ENCODE results near the gene TRIM17.
"Not testable (repeated sequence)": the region's sequence is repeated elsewhere in the genome, so short reads cannot be mapped to it uniquely, and the experiment has no call there.

TRIM17 gene

GRCh38 chr1:228437424-228437962 lies 20.8 kb upstream of the TRIM17 start:
- DNase-seq (ENCODE audit: insufficient read length, low spot score) = no peak
- TF ChIP-seq TAF1 (IDR thresholded peaks at IDR 0.05; ENCODE audit: low read depth, low read length) (no peak), PAX5 (IDR thresholded peaks at IDR 0.05; ENCODE audit: insufficient read depth, low read length, severe bottlenecking) (no peak), POU2F2 (IDR thresholded peaks at IDR 0.05; ENCODE audit: low read depth, low read length) (no peak), POLR2A (IDR thresholded peaks at IDR 0.05; ENCODE audit: low read depth, low read length) (no peak), POLR2AphosphoS5 (IDR thresholded peaks at IDR 0.05; ENCODE audit: low read depth, low read length) (no peak), SPI1 (IDR thresholded peaks at IDR 0.05; ENCODE audit: low read depth, low read length) (no peak)
- no peak for FAIRE-seq

GRCh38 chr1:228434689-228435088 lies 18.0 kb upstream of the TRIM17 start:
- FAIRE-seq (no peak), DNase-seq (ENCODE audit: insufficient read length, low spot score) (no peak)
- TF ChIP-seq POLR2A (IDR thresholded peaks at IDR 0.05; ENCODE audit: low read depth, low read length) (no peak), TAF1 (IDR thresholded peaks at IDR 0.05; ENCODE audit: low read depth, low read length) (no peak), SPI1 (IDR thresholded peaks at IDR 0.05; ENCODE audit: low read depth, low read length) (no peak), PAX5 (IDR thresholded peaks at IDR 0.05; ENCODE audit: insufficient read depth, low read length, severe bottlenecking) (no peak)

- not testable (repeated sequence) for FAIRE-seq; DNase-seq (ENCODE audit: insufficient read length, low spot score)
These were observed 16.8 kb upstream of the TRIM17 start for GRCh38 chr1:228433337-228434053.

GRCh38 chr1:228430243-228430642 lies 13.6 kb upstream of the TRIM17 start:
- TF ChIP-seq SPI1 (IDR thresholded peaks at IDR 0.05; ENCODE audit: low read depth, low read length) = no peak
- TF ChIP-seq POU2F2 (IDR thresholded peaks at IDR 0.05; ENCODE audit: low read depth, low read length) = no peak
- TF ChIP-seq POLR2A (IDR thresholded peaks at IDR 0.05; ENCODE audit: low read depth, low read length) = no peak
- TF ChIP-seq POLR2AphosphoS5 (IDR thresholded peaks at IDR 0.05; ENCODE audit: low read depth, low read length) = no peak
- TF ChIP-seq PAX5 (IDR thresholded peaks at IDR 0.05; ENCODE audit: insufficient read depth, low read length, severe bottlenecking) = no peak
- TF ChIP-seq TAF1 (IDR thresholded peaks at IDR 0.05; ENCODE audit: low read depth, low read length) = no peak
- FAIRE-seq (no peak), DNase-seq (ENCODE audit: insufficient read length, low spot score) (no peak)

- no peak for TF ChIP-seq TAF1 (IDR thresholded peaks at IDR 0.05; ENCODE audit: low read depth, low read length)
- TF ChIP-seq POLR2AphosphoS5 (IDR thresholded peaks at IDR 0.05; ENCODE audit: low read depth, low read length) = no peak
- TF ChIP-seq POU2F2 (IDR thresholded peaks at IDR 0.05; ENCODE audit: low read depth, low read length) = no peak
- TF ChIP-seq POLR2A (IDR thresholded peaks at IDR 0.05; ENCODE audit: low read depth, low read length) = no peak
- no peak for TF ChIP-seq PAX5 (IDR thresholded peaks at IDR 0.05; ENCODE audit: insufficient read depth, low read length, severe bottlenecking)
- TF ChIP-seq SPI1 (IDR thresholded peaks at IDR 0.05; ENCODE audit: low read depth, low read length) = no peak
- no peak for DNase-seq (ENCODE audit: insufficient read length, low spot score)
- FAIRE-seq = no peak
These were observed 13.0 kb upstream of the TRIM17 start for GRCh38 chr1:228429698-228430097.

GRCh38 chr1:228429007-228429406 lies 12.3 kb upstream of the TRIM17 start:
- TF ChIP-seq POU2F2 (IDR thresholded peaks at IDR 0.05; ENCODE audit: low read depth, low read length) (no peak), POLR2AphosphoS5 (IDR thresholded peaks at IDR 0.05; ENCODE audit: low read depth, low read length) (no peak), PAX5 (IDR thresholded peaks at IDR 0.05; ENCODE audit: insufficient read depth, low read length, severe bottlenecking) (no peak), POLR2A (IDR thresholded peaks at IDR 0.05; ENCODE audit: low read depth, low read length) (no peak), TAF1 (IDR thresholded peaks at IDR 0.05; ENCODE audit: low read depth, low read length) (no peak), SPI1 (IDR thresholded peaks at IDR 0.05; ENCODE audit: low read depth, low read length) (no peak)
- no peak for DNase-seq (ENCODE audit: insufficient read length, low spot score)
- no peak for FAIRE-seq

GRCh38 chr1:228428412-228428811 lies 11.8 kb upstream of the TRIM17 start:
- TF ChIP-seq PAX5 (IDR thresholded peaks at IDR 0.05; ENCODE audit: insufficient read depth, low read length, severe bottlenecking) (no peak), POLR2AphosphoS5 (IDR thresholded peaks at IDR 0.05; ENCODE audit: low read depth, low read length) (no peak), POU2F2 (IDR thresholded peaks at IDR 0.05; ENCODE audit: low read depth, low read length) (no peak), SPI1 (IDR thresholded peaks at IDR 0.05; ENCODE audit: low read depth, low read length) (no peak), POLR2A (IDR thresholded peaks at IDR 0.05; ENCODE audit: low read depth, low read length) (no peak), TAF1 (IDR thresholded peaks at IDR 0.05; ENCODE audit: low read depth, low read length) (no peak)
- FAIRE-seq = no peak
- DNase-seq (ENCODE audit: insufficient read length, low spot score) = no peak

- DNase-seq (ENCODE audit: insufficient read length, low spot score) (no peak), FAIRE-seq (no peak)
- no peak for TF ChIP-seq POLR2A (IDR thresholded peaks at IDR 0.05; ENCODE audit: low read depth, low read length)
- no peak for TF ChIP-seq PAX5 (IDR thresholded peaks at IDR 0.05; ENCODE audit: insufficient read depth, low read length, severe bottlenecking)
- TF ChIP-seq TAF1 (IDR thresholded peaks at IDR 0.05; ENCODE audit: low read depth, low read length) = no peak
- TF ChIP-seq POLR2AphosphoS5 (IDR thresholded peaks at IDR 0.05; ENCODE audit: low read depth, low read length) = no peak
- TF ChIP-seq SPI1 (IDR thresholded peaks at IDR 0.05; ENCODE audit: low read depth, low read length) = no peak
- TF ChIP-seq POU2F2 (IDR thresholded peaks at IDR 0.05; ENCODE audit: low read depth, low read length) = no peak
These were observed 10.0 kb upstream of the TRIM17 start for GRCh38 chr1:228426518-228427175.

- FAIRE-seq (no peak), DNase-seq (ENCODE audit: insufficient read length, low spot score) (no peak)
- no peak for TF ChIP-seq PAX5 (IDR thresholded peaks at IDR 0.05; ENCODE audit: insufficient read depth, low read length, severe bottlenecking)
- no peak for TF ChIP-seq POU2F2 (IDR thresholded peaks at IDR 0.05; ENCODE audit: low read depth, low read length)
- TF ChIP-seq POLR2AphosphoS5 (IDR thresholded peaks at IDR 0.05; ENCODE audit: low read depth, low read length) = no peak
- no peak for TF ChIP-seq SPI1 (IDR thresholded peaks at IDR 0.05; ENCODE audit: low read depth, low read length)
- TF ChIP-seq POLR2A (IDR thresholded peaks at IDR 0.05; ENCODE audit: low read depth, low read length) = no peak
- no peak for TF ChIP-seq TAF1 (IDR thresholded peaks at IDR 0.05; ENCODE audit: low read depth, low read length)
These were observed 8.3 kb upstream of the TRIM17 start for GRCh38 chr1:228424685-228425660.

All from GM12891 (cell line).